ENCODE results near the gene ERP44. TPM values are rescaled to one million over a fixed set of nuclear protein-coding genes. Genes with fewer than 3 reads are reported as not detected.
A peak's percentile ranks its signal among the peaks of the same experiment; 100 is the strongest.

Gene ERP44
- polyA plus RNA-seq, 3 donors: 18.4 to 74.0 (median 66.3) TPM

- no peak overlapping the region for H3K4me3 ChIP-seq (replicated peaks in 1 of 3; ENCODE audit: low read depth in 2 of 3, low read length in 3 of 3)
- no peaks in the 10 kb centered on the region for H3K9me3 ChIP-seq (replicated peaks in 1 of 2; ENCODE audit: control insufficient read depth in 1 of 2, insufficient read depth in 1 of 2, low read length in 2 of 2)
- intact Hi-C loops (cut with micrococcal nuclease): loop anchor here (5.0 to 10.0 kb wide), 3 partner anchors 190 to 748 kb away; partner anchors contain the start of gene NR4A3 (in 1 of the 2)
- Mint-ChIP-seq H3K27ac (no peak overlapping the region), H3K36me3 (peaks cover 59 to 68% of the 10 kb centered on the region in 2 donors), H3K27me3 (ENCODE audit: low read depth in 3 of 3) (peaks cover 0 to 1% (median 0%) of the 10 kb centered on the region in 3 donors), H3K4me3 (no peak overlapping the region), H3K9me3 (peaks cover 0 to 4% (median 0%) of the 10 kb centered on the region in 7 donors), H3K4me1 (no peaks in the 10 kb centered on the region)
- TF ChIP-seq, protein P1, sequence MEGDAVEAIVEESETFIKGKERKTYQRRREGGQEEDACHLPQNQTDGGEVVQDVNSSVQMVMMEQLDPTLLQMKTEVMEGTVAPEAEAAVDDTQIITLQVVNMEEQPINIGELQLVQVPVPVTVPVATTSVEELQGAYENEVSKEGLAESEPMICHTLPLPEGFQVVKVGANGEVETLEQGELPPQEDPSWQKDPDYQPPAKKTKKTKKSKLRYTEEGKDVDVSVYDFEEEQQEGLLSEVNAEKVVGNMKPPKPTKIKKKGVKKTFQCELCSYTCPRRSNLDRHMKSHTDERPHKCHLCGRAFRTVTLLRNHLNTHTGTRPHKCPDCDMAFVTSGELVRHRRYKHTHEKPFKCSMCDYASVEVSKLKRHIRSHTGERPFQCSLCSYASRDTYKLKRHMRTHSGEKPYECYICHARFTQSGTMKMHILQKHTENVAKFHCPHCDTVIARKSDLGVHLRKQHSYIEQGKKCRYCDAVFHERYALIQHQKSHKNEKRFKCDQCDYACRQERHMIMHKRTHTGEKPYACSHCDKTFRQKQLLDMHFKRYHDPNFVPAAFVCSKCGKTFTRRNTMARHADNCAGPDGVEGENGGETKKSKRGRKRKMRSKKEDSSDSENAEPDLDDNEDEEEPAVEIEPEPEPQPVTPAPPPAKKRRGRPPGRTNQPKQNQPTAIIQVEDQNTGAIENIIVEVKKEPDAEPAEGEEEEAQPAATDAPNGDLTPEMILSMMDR (IDR thresholded peaks at IDR 0.05): no peak
- DNase-seq: no peak
- peaks cover 66 to 97% of the 10 kb centered on the region in 2 donors for H3K36me3 ChIP-seq (replicated peaks in 1 of 2; ENCODE audit: control insufficient read depth in 1 of 2, insufficient read depth in 2 of 2, low read length in 2 of 2)
- no peak overlapping the region for H3K4me2 ChIP-seq (replicated peaks; ENCODE audit: extremely low read depth, low read length, poor library complexity, severe bottlenecking)
- H3K27me3 ChIP-seq (ENCODE audit: control insufficient read depth in 2 of 2, insufficient read depth in 2 of 2, low read length in 2 of 2): no peaks in the 10 kb centered on the region
- no peaks in the 10 kb centered on the region for H3K4me1 ChIP-seq (ENCODE audit: control insufficient read depth in 1 of 2, insufficient read depth in 2 of 2, low read length in 2 of 2)
- H4K20me1 ChIP-seq (ENCODE audit: insufficient read depth, low read length): peaks cover 43% of the 10 kb centered on the region
- H3K27ac ChIP-seq (ENCODE audit: low read depth in 1 of 2, low read length in 2 of 2): no peak overlapping the region
- peaks cover 6% of the 10 kb centered on the region for H3K79me2 ChIP-seq (ENCODE audit: insufficient read depth, low read length)
- no peak overlapping the region for H2AFZ ChIP-seq (ENCODE audit: insufficient read depth, low read depth, low read length, poor library complexity, severe bottlenecking)
- H3K9ac ChIP-seq (ENCODE audit: insufficient read depth, low read length, poor library complexity, severe bottlenecking): no peak overlapping the region
These were observed 84.0 kb downstream of the ERP44 start for GRCh38 chr9:100014846-100015245.

- intact Hi-C loops (cut with micrococcal nuclease): loop anchor here (5.0 to 10.0 kb wide), 3 partner anchors 189 to 746 kb away; partner anchors contain the start of gene NR4A3 (in 1 of the 2)
- H3K27ac ChIP-seq (ENCODE audit: low read depth in 1 of 2, low read length in 2 of 2): no peak overlapping the region
- WGBS (ENCODE audit: insufficient coverage): no CpG with 5 or more reads among the region's 2 CpGs
These were observed 85.2 kb downstream of the ERP44 start for GRCh38 chr9:100013573-100013972.

More at GRCh38 chr9:100013573-100013972, 85.2 kb downstream of the ERP44 start:
- Mint-ChIP-seq H3K36me3 (peaks cover 52 to 68% of the 10 kb centered on the region in 2 donors), H3K4me3 (no peak overlapping the region), H3K27me3 (ENCODE audit: low read depth in 3 of 3) (no peaks in the 10 kb centered on the region), H3K27ac (peak overlapping the region in 1 of 7 donors; percentile 75), H3K9me3 (peaks cover 0 to 4% (median 0%) of the 10 kb centered on the region in 7 donors), H3K4me1 (no peaks in the 10 kb centered on the region)
- peaks cover 6% of the 10 kb centered on the region for H3K79me2 ChIP-seq (ENCODE audit: insufficient read depth, low read length)
- no peak overlapping the region for H3K9ac ChIP-seq (ENCODE audit: insufficient read depth, low read length, poor library complexity, severe bottlenecking)
- H3K27me3 ChIP-seq (ENCODE audit: control insufficient read depth in 2 of 2, insufficient read depth in 2 of 2, low read length in 2 of 2): no peaks in the 10 kb centered on the region
- peaks cover 60 to 97% of the 10 kb centered on the region in 2 donors for H3K36me3 ChIP-seq (replicated peaks in 1 of 2; ENCODE audit: control insufficient read depth in 1 of 2, insufficient read depth in 2 of 2, low read length in 2 of 2)
- TF ChIP-seq, protein P1 (IDR thresholded peaks at IDR 0.05): no peak
- no peaks in the 10 kb centered on the region for H3K4me1 ChIP-seq (ENCODE audit: control insufficient read depth in 1 of 2, insufficient read depth in 2 of 2, low read length in 2 of 2)
- no peaks in the 10 kb centered on the region for H3K9me3 ChIP-seq (replicated peaks in 1 of 2; ENCODE audit: control insufficient read depth in 1 of 2, insufficient read depth in 1 of 2, low read length in 2 of 2)
- H3K4me2 ChIP-seq (replicated peaks; ENCODE audit: extremely low read depth, low read length, poor library complexity, severe bottlenecking): no peak overlapping the region
- no peak overlapping the region for H3K4me3 ChIP-seq (replicated peaks in 1 of 3; ENCODE audit: low read depth in 2 of 3, low read length in 3 of 3)
- H4K20me1 ChIP-seq (ENCODE audit: insufficient read depth, low read length): peaks cover 36% of the 10 kb centered on the region
- no peak for DNase-seq
- no peak overlapping the region for H2AFZ ChIP-seq (ENCODE audit: insufficient read depth, low read depth, low read length, poor library complexity, severe bottlenecking)

All from CD14-positive monocyte (primary cell).